Mucosa of stomach (tissue), 1 donor: ENCODE results near the gene WDR70.
"Not testable (repeated sequence)": the region's sequence is repeated elsewhere in the genome, so short reads cannot be mapped to it uniquely, and the experiment has no call there.

Experiments used
- H3K27me3 ChIP-seq: one replicate; pipeline ENCODE4 v1.7.0; 2013; ENCODE audit warnings: mild to moderate bottlenecking, low read length; ENCODE audit not compliant: control insufficient read depth, insufficient read depth
- H3K36me3 ChIP-seq: one replicate; pipeline ENCODE4 v1.7.0; 2013; ENCODE audit warnings: low read length; ENCODE audit not compliant: control insufficient read depth, insufficient read depth
- H3K4me1 ChIP-seq: one replicate; pipeline ENCODE4 v1.7.0; 2013; ENCODE audit warnings: mild to moderate bottlenecking, low read length; ENCODE audit not compliant: control insufficient read depth, insufficient read depth
- H3K4me3 ChIP-seq: one replicate; pipeline ENCODE4 v1.7.0; 2013; ENCODE audit warnings: low read length
- H3K9ac ChIP-seq: one replicate; pipeline ENCODE4 v1.7.0; 2013; ENCODE audit warnings: mild to moderate bottlenecking, low read length, moderate library complexity
- H3K9me3 ChIP-seq: one replicate; pipeline ENCODE4 v1.7.0; 2013; ENCODE audit warnings: mild to moderate bottlenecking, low read length, moderate library complexity; ENCODE audit not compliant: control insufficient read depth
- donor health status: Pancreatic carcinoma.

The WDR70 gene

DNA sequence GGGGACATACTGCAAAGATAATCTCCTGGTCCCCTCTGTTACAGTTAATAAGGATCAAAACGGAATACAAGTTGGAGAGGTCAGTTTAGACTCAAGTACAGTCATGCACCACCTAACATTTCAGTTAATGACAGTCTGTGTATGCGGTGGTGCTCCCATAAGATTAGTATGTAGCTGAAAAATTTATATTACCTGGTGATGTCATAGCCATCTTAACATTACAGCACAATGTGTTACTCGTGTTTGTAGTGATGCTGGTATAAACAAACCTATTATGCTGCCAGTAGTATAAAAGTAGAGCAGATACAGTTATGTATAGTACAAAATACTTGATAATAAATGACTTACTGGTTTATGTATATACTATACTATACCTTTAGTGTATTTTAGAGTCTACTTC, 252.8 kb downstream of the WDR70 start:
- Histone ChIP-seq H3K4me3 (no peak overlapping the region), H3K9me3 (peaks cover 3% of the 10 kb centered on the region), H3K9ac (no peak overlapping the region), H3K4me1 (no peaks in the 10 kb centered on the region), H3K36me3 (no peaks in the 10 kb centered on the region), H3K27me3 (no peaks in the 10 kb centered on the region)

DNA sequence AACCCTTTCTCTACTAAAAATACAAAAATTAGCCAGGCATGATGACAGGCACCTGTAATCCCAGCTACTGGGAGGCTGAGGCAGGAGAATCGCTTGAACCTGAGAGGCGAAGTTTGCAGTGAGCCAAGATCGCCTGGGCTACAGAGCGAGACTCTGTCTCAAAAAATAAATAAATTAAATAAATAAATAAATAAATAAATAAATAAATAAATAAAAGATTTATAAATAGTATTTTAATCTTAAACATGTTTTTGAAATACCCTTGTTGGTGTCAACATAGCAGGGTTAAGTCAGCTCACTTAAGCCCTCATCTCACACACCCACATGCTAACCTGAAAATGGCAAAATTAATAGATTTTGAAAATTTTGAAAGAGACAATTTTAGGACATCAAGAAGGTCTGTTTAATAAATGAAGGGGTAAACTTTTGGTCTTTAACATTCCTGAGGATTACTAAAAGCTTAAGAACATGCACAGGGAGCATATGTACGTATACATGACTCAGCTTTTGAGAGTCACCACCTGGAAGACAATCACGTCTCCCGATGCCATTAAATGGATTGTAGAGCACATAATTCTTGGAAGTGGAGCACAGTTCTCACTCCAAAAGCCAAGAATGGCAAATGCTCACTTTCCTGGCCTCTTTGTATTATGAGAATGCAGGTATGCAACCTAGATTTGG, 258.2 kb downstream of the WDR70 start:
- Histone ChIP-seq H3K4me1 (no peaks in the 10 kb centered on the region), H3K9ac (no peak overlapping the region), H3K27me3 (no peaks in the 10 kb centered on the region), H3K9me3 (no peaks in the 10 kb centered on the region), H3K4me3 (no peak overlapping the region), H3K36me3 (no peaks in the 10 kb centered on the region)

DNA sequence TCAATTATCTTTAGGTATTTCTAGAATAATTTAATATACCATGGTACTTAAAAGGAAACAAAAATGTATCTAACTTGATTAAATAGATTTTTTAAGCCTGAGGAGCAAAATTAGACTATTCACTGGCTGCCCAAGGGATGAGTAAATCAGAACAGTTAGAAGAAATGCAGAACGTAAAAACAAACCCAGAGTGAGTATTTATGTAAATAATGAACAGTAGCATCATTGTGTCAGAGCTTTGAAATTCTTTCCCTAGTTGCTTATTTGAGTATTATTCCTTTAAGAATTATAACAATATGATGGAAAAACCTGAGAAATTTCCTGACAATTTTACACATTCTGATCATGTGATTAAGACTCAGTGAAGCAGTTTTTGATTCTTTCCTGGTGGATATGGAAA, 259.8 kb downstream of the WDR70 start:
- no peaks in the 10 kb centered on the region for H3K9me3 ChIP-seq
- H3K27me3 ChIP-seq: no peaks in the 10 kb centered on the region
- no peak overlapping the region for H3K4me3 ChIP-seq
- H3K9ac ChIP-seq: no peak overlapping the region
- H3K4me1 ChIP-seq: no peaks in the 10 kb centered on the region
- H3K36me3 ChIP-seq: no peaks in the 10 kb centered on the region

DNA sequence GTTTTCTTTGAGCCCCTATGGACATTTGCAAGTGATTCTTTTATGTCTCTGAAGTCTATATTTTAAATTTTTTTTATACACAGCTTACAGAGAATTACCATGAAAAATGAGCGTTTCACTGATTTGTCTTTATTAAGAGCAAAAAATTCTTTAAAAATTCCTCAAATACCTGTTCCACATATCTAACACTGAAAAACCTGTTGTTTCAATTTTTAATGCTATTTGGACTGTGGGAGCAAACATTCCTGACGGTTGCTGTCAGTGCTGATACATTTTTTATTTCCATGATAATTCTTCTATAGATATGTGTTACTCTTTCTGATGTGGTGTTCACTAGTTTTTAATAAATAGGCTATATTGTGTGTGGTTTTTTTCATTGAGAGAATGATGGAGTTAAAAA, 261.0 kb downstream of the WDR70 start:
- no peaks in the 10 kb centered on the region for H3K9me3 ChIP-seq
- H3K9ac ChIP-seq: no peak overlapping the region
- no peaks in the 10 kb centered on the region for H3K4me1 ChIP-seq
- no peaks in the 10 kb centered on the region for H3K27me3 ChIP-seq
- no peaks in the 10 kb centered on the region for H3K36me3 ChIP-seq
- H3K4me3 ChIP-seq: no peak overlapping the region

DNA sequence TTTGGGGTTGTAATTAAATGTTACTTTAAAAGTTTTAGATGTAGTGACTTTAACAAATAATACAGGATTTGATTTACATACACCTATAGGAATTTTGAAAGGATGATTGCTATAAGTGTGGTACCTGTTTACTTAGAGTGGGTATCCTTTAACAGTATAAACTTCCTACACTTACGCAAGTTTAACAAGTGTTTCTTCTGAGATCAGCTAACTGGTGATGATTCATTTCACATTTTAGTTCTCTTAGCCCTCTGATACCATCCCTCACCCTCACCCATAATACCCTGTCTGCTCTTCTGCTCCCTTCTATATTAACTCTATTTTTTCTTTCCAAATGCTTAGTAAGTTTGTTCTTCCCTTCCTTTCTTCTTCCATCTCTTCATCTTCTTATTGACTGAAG, 262.8 kb downstream of the WDR70 start:
- H3K4me3 ChIP-seq: no peak overlapping the region
- H3K9me3 ChIP-seq: no peaks in the 10 kb centered on the region
- no peaks in the 10 kb centered on the region for H3K27me3 ChIP-seq
- no peaks in the 10 kb centered on the region for H3K4me1 ChIP-seq
- no peaks in the 10 kb centered on the region for H3K36me3 ChIP-seq
- H3K9ac ChIP-seq: no peak overlapping the region

DNA sequence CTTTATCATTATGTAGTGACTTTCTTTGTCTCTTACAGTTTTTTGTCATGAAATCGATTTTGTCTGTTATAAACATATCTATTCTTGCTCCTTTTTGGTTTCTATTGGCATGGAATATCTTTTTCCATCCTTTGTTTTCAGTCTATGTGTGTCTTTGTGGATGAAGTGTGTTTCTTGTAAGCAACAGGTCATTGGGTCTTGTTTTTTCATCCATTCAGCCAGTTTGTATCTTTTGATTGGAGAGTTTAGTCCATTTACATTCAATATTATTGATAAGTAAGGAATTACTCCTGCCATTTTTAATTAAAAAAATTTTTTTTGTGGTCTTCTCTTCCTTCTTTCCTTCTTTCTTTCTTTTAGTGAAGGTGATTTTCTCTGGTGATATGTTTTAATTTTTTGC, 266.6 kb downstream of the WDR70 start:
- Histone ChIP-seq H3K27me3 (no peaks in the 10 kb centered on the region), H3K4me3 (no peak overlapping the region), H3K9me3 (no peaks in the 10 kb centered on the region), H3K9ac (no peak overlapping the region), H3K36me3 (no peaks in the 10 kb centered on the region), H3K4me1 (no peaks in the 10 kb centered on the region)

DNA sequence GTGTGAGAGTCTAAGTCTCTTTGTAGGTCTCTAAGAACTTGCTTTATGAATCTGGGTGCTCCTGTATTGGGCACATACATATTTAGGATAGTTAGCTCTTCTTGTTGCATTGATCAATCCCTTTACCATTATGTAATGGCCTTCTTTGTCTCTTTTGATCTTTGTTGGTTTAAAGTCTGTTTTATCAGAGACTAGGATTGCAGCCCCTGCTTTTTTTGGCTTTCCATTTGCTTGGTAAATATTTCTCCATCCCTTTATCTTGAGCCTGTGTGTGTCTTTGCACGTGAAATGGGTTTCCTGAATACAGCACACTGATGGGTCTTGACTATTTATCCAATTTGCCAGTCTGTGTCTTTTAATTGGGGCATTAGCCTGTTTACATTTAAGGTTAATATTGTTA, 275.4 kb downstream of the WDR70 start:
- not testable (repeated sequence) for H3K9ac ChIP-seq, H3K4me3 ChIP-seq, H3K4me1 ChIP-seq, H3K27me3 ChIP-seq, H3K9me3 ChIP-seq, H3K36me3 ChIP-seq

DNA sequence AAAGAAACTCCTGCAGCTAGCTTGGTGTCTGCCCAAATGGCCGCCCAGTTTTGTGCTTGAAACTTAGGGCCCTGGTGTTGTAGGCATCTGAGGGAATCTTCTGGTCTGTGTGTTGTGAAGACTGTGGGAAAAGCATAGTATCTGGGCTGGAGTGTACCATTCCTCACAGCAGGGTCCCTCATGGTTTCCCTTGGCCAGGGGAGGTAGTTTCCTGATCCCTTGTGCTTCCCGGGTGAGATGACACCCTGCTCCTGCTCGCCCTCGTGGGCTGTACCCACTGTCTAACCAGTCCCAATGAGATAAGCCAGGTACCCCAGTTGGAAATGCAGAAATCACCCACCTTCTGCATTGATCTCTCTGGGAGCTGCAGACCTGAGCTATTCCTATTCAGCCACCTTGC, 277.9 kb downstream of the WDR70 start:
- H3K36me3 ChIP-seq: no peaks in the 10 kb centered on the region

DNA sequence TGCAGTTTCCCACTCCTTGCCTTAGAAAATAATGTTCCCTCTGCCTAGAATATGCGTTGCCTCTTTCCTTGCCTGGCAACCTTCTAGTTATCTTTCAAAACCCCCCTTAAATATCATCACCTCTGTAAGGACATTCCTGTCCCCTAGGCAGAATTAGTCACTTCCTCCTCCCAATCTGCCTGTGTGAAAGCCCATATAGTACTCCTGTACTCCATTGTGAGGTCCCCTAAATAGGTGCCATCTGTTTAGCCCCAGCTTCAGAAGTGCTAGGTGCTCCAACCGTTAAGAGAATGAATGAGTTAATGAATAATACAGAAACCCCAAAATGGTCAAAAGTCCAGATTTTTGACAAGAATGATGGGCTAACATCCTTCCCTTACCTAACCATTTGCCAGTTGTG, 279.3 kb downstream of the WDR70 start:
- H3K27me3 ChIP-seq: no peaks in the 10 kb centered on the region
- H3K9me3 ChIP-seq: no peaks in the 10 kb centered on the region
- H3K4me1 ChIP-seq: no peaks in the 10 kb centered on the region
- H3K36me3 ChIP-seq: no peaks in the 10 kb centered on the region
- no peak overlapping the region for H3K4me3 ChIP-seq
- H3K9ac ChIP-seq: no peak overlapping the region

More for the DNA sequence above, 277.9 kb downstream of the WDR70 start:
- Histone ChIP-seq H3K4me1 (no peaks in the 10 kb centered on the region), H3K9ac (no peak overlapping the region), H3K9me3 (no peaks in the 10 kb centered on the region), H3K4me3 (no peak overlapping the region), H3K27me3 (no peaks in the 10 kb centered on the region)

DNA sequence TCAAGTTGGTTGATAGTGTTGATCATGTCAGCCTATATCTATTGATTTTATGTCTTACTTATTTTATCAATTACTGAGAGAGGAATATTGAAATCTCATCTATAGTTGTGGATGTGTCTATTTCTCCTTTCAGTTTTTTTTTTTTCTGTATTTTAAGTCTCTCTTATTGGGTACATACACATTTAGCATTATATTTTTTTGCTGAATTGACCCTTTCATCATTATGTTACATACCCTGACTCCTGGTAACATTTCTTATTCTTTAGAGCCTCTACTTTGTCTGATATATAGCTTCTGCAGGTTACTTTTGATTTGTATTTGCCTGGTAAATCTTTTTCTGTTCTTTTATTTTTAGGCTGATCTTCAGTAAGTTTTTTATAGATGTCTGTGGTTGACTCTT, 281.2 kb downstream of the WDR70 start:
- H3K9ac ChIP-seq: no peak overlapping the region
- no peaks in the 10 kb centered on the region for H3K27me3 ChIP-seq
- H3K9me3 ChIP-seq: no peaks in the 10 kb centered on the region
- H3K4me3 ChIP-seq: no peak overlapping the region
- H3K36me3 ChIP-seq: no peaks in the 10 kb centered on the region
- H3K4me1 ChIP-seq: no peaks in the 10 kb centered on the region

DNA sequence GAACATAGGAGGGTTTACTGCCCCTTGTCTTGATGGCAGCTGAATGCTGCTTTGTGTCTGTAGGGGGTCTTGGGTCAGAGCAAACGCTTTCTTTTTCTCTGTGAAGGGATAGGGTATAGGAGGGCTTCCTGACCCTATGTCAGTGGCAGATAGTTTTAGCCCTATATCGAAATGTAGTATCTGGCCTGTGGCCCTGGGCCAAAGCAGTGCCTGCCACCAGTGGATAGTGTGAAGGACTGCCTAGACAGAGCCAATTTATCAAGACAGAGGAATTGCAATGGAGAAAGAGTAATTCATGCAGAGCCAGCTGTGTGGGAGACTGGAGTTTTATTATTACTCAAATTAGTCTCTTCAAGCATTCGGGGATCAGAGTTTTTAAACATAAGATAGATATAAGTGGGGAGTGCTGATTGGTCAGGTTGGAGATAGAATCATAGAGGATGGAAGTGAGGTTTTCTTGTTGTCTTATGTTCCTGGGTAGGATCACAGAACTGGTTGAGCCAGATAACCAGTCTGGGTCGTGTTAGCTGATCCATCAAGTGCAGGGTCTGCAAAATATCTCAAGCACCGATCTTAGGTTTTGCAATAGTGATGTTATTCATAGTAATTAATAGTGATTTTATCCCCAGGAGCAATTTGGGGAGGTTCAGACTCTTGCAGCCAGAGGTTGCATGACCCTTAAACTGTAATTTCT, 282.3 kb downstream of the WDR70 start:
- no peaks in the 10 kb centered on the region for H3K27me3 ChIP-seq
- H3K9me3 ChIP-seq: no peaks in the 10 kb centered on the region
- no peak overlapping the region for H3K9ac ChIP-seq
- no peak overlapping the region for H3K4me3 ChIP-seq
- no peaks in the 10 kb centered on the region for H3K36me3 ChIP-seq
- H3K4me1 ChIP-seq: no peaks in the 10 kb centered on the region

DNA sequence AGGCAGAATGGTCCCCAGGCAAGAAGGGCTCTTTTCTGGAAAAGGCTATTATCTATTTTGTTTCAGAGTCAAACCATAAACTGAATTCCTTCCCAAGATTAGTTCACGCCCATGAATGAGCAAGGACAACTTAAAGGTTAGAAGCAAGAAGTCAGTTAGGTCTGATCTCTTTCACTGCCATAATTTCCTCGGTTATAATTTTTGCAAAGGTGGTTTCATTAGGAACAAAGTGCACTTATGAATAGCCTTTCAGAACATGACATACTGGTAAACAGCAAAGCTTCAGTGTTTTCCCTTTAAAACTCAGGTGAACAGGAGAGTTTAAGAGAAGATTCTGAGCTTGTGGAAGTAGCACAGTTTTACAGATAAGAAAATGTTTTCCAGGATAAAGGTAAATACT, 282.8 kb downstream of the WDR70 start:
- H3K27me3 ChIP-seq: no peaks in the 10 kb centered on the region
- H3K4me1 ChIP-seq: no peaks in the 10 kb centered on the region
- no peak overlapping the region for H3K9ac ChIP-seq
- no peak overlapping the region for H3K4me3 ChIP-seq
- H3K36me3 ChIP-seq: no peaks in the 10 kb centered on the region
- no peaks in the 10 kb centered on the region for H3K9me3 ChIP-seq
